ENCODE results near the gene MAG.
A peak's percentile ranks its signal among the peaks of the same experiment; 100 is the strongest.

The MAG gene

DNA sequence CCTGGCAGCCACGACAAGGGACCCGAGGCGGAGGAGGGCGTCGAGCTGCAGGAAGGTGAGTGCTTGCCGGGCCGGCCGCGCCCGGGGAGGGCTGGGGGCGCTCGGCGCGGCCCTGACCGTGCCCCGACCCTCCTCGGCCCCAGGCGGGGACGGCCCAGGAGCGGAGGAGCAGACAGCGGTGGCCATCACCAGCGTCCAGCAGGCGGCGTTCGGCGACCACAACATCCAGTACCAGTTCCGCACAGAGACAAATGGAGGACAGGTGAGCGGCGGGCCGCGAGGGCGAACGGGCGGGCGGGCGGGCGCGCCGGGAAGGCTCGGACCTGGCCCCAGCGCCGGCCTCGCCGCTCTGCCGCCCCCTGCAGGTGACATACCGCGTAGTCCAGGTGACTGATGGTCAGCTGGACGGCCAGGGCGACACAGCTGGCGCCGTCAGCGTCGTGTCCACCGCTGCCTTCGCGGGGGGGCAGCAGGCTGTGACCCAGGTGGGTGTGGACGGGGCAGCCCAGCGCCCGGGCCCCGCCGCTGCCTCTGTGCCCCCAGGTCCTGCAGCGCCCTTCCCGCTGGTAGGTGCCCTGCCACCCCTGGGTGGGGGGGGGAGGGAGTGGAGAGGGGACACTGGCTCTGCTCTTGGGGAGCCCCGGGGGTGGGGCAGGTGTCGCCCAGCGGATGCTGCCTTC is 22.4 kb upstream of the MAG start:
- TF ChIP-seq CTCF (IDR thresholded peaks at IDR 0.05; ENCODE audit: control insufficient read depth, insufficient read depth, low read depth, low read length, missing control alignments), result peak; percentile 59
- peak; percentile 11 for DNase-seq (ENCODE audit: low read depth)
- peak overlapping the region; percentile 49 for H3K4me3 ChIP-seq (ENCODE audit: control insufficient read depth, low read depth, low read length)

DNA sequence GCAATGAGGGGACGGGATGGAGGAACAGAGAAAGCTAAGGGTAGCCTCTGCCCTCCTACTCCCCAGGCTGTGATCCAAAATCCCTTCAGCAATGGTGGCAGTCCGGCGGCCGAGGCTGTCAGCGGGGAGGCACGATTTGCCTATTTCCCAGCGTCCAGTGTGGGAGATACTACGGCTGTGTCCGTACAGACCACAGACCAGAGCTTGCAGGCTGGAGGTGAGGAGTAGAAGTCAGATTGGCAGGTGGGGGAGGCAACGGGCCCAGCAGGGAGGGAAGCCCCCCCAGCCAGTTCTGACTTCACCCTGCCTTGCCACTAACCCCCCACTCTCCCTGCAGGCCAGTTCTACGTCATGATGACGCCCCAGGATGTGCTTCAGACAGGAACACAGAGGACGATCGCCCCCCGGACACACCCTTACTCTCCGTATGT is 21.6 kb upstream of the MAG start:
- no peak overlapping the region for H3K4me3 ChIP-seq (ENCODE audit: control insufficient read depth, low read depth, low read length)
- no peak for DNase-seq (ENCODE audit: low read depth)
- TF ChIP-seq CTCF (IDR thresholded peaks at IDR 0.05; ENCODE audit: control insufficient read depth, insufficient read depth, low read depth, low read length, missing control alignments), result no peak

GRCh38 chr19:35271546-35271945 is 20.4 kb upstream of the MAG start:
- TF ChIP-seq CTCF (IDR thresholded peaks at IDR 0.05; ENCODE audit: control insufficient read depth, insufficient read depth, low read depth, low read length, missing control alignments), result no peak
- H3K4me3 ChIP-seq (ENCODE audit: control insufficient read depth, low read depth, low read length), result no peak overlapping the region
- DNase-seq (ENCODE audit: low read depth), result no peak

- no peak for DNase-seq (ENCODE audit: low read depth)
- H3K4me3 ChIP-seq (ENCODE audit: control insufficient read depth, low read depth, low read length), result no peak overlapping the region
- no peak for TF ChIP-seq CTCF (IDR thresholded peaks at IDR 0.05; ENCODE audit: control insufficient read depth, insufficient read depth, low read depth, low read length, missing control alignments)
These were observed 19.7 kb upstream of the MAG start for GRCh38 chr19:35272122-35272719.

- TF ChIP-seq CTCF (IDR thresholded peaks at IDR 0.05; ENCODE audit: control insufficient read depth, insufficient read depth, low read depth, low read length, missing control alignments), result no peak
- DNase-seq (ENCODE audit: low read depth), result no peak
- no peak overlapping the region for H3K4me3 ChIP-seq (ENCODE audit: control insufficient read depth, low read depth, low read length)
These were observed 18.9 kb upstream of the MAG start for GRCh38 chr19:35272954-35273649.

DNA sequence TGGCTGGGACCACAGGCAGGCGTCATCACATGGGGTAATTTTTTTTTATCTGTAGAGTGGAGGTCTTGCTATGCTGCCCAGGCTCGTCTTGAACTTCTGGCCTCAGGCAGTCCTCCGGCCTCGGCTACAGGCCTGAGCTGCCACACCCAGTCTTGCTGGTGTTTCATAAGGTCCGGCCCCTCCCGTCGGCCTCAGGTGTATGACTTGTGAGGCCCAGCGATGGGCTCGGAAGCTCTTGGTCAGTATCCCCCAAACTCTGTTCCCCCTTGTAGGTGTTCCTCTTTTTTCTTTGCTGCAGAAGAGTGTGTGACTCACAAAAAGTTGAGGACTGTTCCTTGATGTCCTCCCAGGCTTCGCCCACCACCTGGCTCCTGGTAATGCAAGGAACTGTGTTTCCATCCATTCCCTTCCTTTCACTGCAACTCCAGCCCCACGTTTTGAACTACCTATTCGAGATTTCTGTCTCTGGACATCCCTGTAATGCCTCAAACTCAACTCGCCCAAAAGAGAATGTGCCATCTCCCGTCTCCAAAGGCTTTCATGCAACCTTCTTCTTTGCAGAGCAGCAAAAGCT is 18.2 kb upstream of the MAG start:
- DNase-seq (ENCODE audit: low read depth), result no peak
- H3K4me3 ChIP-seq (ENCODE audit: control insufficient read depth, low read depth, low read length), result no peak overlapping the region
- no peak for TF ChIP-seq CTCF (IDR thresholded peaks at IDR 0.05; ENCODE audit: control insufficient read depth, insufficient read depth, low read depth, low read length, missing control alignments)

All from AG09309 (cell line).